Measurements from ENCODE around the gene MKNK1.

MKNK1 gene

DNA sequence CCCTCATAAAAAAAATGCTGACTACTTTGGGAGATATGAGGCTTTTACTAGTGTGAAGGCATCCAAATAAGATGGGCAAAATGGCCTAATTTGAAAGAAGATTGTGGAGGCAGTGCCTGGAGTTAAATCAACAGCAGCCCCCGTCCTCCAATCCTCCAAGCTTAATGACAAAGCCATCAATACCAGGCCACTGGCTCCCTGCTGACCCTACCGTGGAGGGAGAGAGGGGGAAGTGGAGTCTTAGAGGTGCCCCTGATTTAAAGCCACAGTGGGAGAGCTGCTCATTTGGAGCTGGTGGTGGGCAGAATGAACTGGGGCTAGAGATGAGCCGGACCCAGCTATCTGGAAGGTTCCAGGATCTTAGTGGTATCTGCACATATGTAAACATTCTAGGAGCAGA is 28.3 kb downstream of the MKNK1 start:
- TF ChIP-seq ZNF8 (CRISPR knock-in tag; IDR thresholded peaks at IDR 0.05) = no peak
- TF ChIP-seq SNAI2 (CRISPR knock-in tag; IDR thresholded peaks at IDR 0.05) = no peak
- no peak for TF ChIP-seq ISL1 (CRISPR knock-in tag; IDR thresholded peaks at IDR 0.05)
- no peak for TF ChIP-seq BACH2 (CRISPR knock-in tag; IDR thresholded peaks at IDR 0.05; ENCODE audit: borderline replicate concordance)
- no peak for TF ChIP-seq TOX (CRISPR knock-in tag; IDR thresholded peaks at IDR 0.05; ENCODE audit: borderline replicate concordance)
- TF ChIP-seq, protein P1, sequence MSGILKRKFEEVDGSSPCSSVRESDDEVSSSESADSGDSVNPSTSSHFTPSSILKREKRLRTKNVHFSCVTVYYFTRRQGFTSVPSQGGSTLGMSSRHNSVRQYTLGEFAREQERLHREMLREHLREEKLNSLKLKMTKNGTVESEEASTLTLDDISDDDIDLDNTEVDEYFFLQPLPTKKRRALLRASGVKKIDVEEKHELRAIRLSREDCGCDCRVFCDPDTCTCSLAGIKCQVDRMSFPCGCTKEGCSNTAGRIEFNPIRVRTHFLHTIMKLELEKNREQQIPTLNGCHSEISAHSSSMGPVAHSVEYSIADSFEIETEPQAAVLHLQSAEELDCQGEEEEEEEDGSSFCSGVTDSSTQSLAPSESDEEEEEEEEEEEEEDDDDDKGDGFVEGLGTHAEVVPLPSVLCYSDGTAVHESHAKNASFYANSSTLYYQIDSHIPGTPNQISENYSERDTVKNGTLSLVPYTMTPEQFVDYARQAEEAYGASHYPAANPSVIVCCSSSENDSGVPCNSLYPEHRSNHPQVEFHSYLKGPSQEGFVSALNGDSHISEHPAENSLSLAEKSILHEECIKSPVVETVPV (CRISPR knock-in tag; IDR thresholded peaks at IDR 0.05) = no peak
- TF ChIP-seq ESRRG (CRISPR knock-in tag; IDR thresholded peaks at IDR 0.05) = no peak
- no peak for TF ChIP-seq CSDC2 (CRISPR knock-in tag; IDR thresholded peaks at IDR 0.05)
- no peak for TF ChIP-seq ZFP3 (CRISPR knock-in tag; IDR thresholded peaks at IDR 0.05)
- TF ChIP-seq, protein P2, sequence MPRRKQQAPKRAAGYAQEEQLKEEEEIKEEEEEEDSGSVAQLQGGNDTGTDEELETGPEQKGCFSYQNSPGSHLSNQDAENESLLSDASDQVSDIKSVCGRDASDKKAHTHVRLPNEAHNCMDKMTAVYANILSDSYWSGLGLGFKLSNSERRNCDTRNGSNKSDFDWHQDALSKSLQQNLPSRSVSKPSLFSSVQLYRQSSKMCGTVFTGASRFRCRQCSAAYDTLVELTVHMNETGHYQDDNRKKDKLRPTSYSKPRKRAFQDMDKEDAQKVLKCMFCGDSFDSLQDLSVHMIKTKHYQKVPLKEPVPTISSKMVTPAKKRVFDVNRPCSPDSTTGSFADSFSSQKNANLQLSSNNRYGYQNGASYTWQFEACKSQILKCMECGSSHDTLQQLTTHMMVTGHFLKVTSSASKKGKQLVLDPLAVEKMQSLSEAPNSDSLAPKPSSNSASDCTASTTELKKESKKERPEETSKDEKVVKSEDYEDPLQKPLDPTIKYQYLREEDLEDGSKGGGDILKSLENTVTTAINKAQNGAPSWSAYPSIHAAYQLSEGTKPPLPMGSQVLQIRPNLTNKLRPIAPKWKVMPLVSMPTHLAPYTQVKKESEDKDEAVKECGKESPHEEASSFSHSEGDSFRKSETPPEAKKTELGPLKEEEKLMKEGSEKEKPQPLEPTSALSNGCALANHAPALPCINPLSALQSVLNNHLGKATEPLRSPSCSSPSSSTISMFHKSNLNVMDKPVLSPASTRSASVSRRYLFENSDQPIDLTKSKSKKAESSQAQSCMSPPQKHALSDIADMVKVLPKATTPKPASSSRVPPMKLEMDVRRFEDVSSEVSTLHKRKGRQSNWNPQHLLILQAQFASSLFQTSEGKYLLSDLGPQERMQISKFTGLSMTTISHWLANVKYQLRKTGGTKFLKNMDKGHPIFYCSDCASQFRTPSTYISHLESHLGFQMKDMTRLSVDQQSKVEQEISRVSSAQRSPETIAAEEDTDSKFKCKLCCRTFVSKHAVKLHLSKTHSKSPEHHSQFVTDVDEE (CRISPR knock-in tag; IDR thresholded peaks at IDR 0.05) = no peak
- TF ChIP-seq, protein P3, sequence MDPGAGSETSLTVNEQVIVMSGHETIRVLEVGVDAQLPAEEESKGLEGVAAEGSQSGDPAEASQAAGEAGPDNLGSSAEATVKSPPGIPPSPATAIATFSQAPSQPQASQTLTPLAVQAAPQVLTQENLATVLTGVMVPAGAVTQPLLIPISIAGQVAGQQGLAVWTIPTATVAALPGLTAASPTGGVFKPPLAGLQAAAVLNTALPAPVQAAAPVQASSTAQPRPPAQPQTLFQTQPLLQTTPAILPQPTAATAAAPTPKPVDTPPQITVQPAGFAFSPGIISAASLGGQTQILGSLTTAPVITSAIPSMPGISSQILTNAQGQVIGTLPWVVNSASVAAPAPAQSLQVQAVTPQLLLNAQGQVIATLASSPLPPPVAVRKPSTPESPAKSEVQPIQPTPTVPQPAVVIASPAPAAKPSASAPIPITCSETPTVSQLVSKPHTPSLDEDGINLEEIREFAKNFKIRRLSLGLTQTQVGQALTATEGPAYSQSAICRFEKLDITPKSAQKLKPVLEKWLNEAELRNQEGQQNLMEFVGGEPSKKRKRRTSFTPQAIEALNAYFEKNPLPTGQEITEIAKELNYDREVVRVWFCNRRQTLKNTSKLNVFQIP (CRISPR knock-in tag; IDR thresholded peaks at IDR 0.05; ENCODE audit: borderline replicate concordance, low read depth) = no peak
- TF ChIP-seq GLIS3 (CRISPR knock-in tag; IDR thresholded peaks at IDR 0.05) = no peak
- ATAC-seq = no peak

DNA sequence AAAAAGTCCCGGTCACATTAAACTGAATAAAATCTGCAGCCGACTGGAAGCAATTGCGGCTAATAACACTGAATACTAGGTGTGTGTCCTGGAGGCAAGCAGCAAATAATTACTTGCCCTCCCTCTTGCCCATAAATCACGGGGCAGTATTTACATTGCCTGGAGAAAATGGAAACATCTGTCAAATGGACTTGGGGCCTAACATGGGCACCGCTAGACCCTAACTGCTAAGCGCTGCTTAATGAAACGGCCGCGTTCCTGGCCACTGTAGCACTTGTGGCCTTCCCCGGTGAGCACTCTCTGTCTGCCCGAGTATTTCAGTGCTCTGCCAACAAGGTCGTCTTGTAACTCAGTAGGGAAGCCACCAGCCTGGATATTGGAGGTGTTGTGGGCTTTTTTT is 28.8 kb downstream of the MKNK1 start:
- no peak for ATAC-seq
- TF ChIP-seq, protein P4, sequence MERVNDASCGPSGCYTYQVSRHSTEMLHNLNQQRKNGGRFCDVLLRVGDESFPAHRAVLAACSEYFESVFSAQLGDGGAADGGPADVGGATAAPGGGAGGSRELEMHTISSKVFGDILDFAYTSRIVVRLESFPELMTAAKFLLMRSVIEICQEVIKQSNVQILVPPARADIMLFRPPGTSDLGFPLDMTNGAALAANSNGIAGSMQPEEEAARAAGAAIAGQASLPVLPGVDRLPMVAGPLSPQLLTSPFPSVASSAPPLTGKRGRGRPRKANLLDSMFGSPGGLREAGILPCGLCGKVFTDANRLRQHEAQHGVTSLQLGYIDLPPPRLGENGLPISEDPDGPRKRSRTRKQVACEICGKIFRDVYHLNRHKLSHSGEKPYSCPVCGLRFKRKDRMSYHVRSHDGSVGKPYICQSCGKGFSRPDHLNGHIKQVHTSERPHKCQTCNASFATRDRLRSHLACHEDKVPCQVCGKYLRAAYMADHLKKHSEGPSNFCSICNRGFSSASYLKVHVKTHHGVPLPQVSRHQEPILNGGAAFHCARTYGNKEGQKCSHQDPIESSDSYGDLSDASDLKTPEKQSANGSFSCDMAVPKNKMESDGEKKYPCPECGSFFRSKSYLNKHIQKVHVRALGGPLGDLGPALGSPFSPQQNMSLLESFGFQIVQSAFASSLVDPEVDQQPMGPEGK (CRISPR knock-in tag; IDR thresholded peaks at IDR 0.05; ENCODE audit: borderline replicate concordance) = no peak
- TF ChIP-seq ESRRG (CRISPR knock-in tag; IDR thresholded peaks at IDR 0.05) (no peak), RARB (CRISPR knock-in tag; IDR thresholded peaks at IDR 0.05) (no peak), ZFP3 (CRISPR knock-in tag; IDR thresholded peaks at IDR 0.05) (no peak), BACH2 (CRISPR knock-in tag; IDR thresholded peaks at IDR 0.05; ENCODE audit: borderline replicate concordance) (no peak), ZNF70 (CRISPR knock-in tag; IDR thresholded peaks at IDR 0.05) (no peak), OSR1 (CRISPR knock-in tag; IDR thresholded peaks at IDR 0.05) (no peak), ISL1 (CRISPR knock-in tag; IDR thresholded peaks at IDR 0.05) (no peak), ZC3H10 (CRISPR knock-in tag; IDR thresholded peaks at IDR 0.05) (no peak), TCF4 (CRISPR knock-in tag; IDR thresholded peaks at IDR 0.05; ENCODE audit: borderline replicate concordance) (no peak), ZNF565 (CRISPR knock-in tag; conservative IDR thresholded peaks at IDR 0.05; ENCODE audit: low read depth) (no peak), ZNF8 (CRISPR knock-in tag; IDR thresholded peaks at IDR 0.05) (no peak)
- TF ChIP-seq, protein P5, sequence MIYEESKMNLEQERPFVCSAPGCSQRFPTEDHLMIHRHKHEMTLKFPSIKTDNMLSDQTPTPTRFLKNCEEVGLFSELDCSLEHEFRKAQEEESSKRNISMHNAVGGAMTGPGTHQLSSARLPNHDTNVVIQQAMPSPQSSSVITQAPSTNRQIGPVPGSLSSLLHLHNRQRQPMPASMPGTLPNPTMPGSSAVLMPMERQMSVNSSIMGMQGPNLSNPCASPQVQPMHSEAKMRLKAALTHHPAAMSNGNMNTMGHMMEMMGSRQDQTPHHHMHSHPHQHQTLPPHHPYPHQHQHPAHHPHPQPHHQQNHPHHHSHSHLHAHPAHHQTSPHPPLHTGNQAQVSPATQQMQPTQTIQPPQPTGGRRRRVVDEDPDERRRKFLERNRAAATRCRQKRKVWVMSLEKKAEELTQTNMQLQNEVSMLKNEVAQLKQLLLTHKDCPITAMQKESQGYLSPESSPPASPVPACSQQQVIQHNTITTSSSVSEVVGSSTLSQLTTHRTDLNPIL (CRISPR knock-in tag; IDR thresholded peaks at IDR 0.05; ENCODE audit: low read depth) = no peak

DNA sequence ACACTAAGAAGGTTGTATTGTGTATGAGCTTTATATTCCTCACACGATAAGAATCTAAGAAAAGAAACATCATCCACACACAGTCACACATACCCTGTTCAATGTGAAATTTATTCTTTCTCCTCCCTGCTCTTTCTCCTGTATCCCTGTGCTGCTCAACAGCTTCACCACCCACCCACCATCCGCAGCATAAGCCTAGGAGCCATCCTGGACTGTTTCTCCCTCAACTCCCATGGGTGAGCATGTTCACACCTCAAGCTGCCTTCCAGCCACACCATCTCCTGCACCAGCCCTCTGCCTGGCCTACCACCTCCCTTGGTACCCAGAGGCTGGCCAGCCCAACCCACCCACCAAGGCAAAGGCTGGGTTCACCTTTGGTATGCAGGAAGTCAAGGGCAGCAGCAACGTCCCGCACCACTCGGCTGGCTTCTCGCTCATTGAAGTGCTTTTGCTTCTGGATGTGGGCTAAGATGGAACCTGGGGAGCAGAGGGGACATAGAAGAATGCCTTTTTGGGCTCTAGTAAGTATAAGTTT is 32.3 kb downstream of the MKNK1 start:
- TF ChIP-seq OSR1 (CRISPR knock-in tag; IDR thresholded peaks at IDR 0.05) = no peak
- no peak for TF ChIP-seq ZFP30 (CRISPR knock-in tag; IDR thresholded peaks at IDR 0.05)
- no peak for ATAC-seq
